Neural cell (in vitro differentiated cells): ENCODE results near the gene SEPTIN5. TPM values are rescaled to one million over a fixed set of nuclear protein-coding genes. Genes with fewer than 3 reads are reported as not detected.

Source experiments
- H2AFZ ChIP-seq: fragments of 200-600, 300-800 bp; sonication (generic), shearing (Covaris generic); 2 replicates; pipeline ENCODE4 v1.6.0; 2014; ENCODE audit warnings: low read depth, mild to moderate bottlenecking, antibody characterized with exemption, low read length, moderate library complexity
- H3F3A ChIP-seq: fragments of 200-600 bp; shearing (Covaris generic); 2 replicates; pipeline ENCODE4 v1.6.1; 2016; ENCODE audit warnings: mild to moderate bottlenecking, moderate library complexity, mixed read lengths, antibody characterized with exemption, low read length; ENCODE audit not compliant: insufficient read depth, poor library complexity, severe bottlenecking
- H3K27ac ChIP-seq: fragments of 200-600, 300-800 bp; sonication (generic), shearing (Covaris generic); 2 replicates; pipeline ENCODE4 v1.5.1; 2014; ENCODE audit warnings: mild to moderate bottlenecking, low read length, moderate library complexity
- H3K27me3 ChIP-seq: fragments of 300-800, 200-600 bp; sonication (generic), shearing (Covaris generic); 2 replicates; pipeline ENCODE4 v1.6.0; 2014; ENCODE audit warnings: mild to moderate bottlenecking, low read depth, low read length, moderate library complexity; ENCODE audit not compliant: insufficient read depth
- H3K36me3 ChIP-seq: fragments of 300-800, 200-600 bp; sonication (generic), shearing (Covaris generic); 2 replicates; pipeline ENCODE4 v1.5.1; 2014; ENCODE audit warnings: mild to moderate bottlenecking, antibody characterized with exemption, low read length, moderate library complexity; ENCODE audit not compliant: insufficient read depth
- H3K4me2 ChIP-seq: fragments of 300-800, 200-600 bp; sonication (generic), shearing (Covaris generic); 2 replicates; pipeline ENCODE4 v1.6.0; 2014; ENCODE audit warnings: mild to moderate bottlenecking, low read length
- H3K4me3 ChIP-seq: fragments of 300-800, 200-600 bp; sonication (generic), shearing (Covaris generic); 2 replicates; pipeline ENCODE4 v1.5.1; 2014; ENCODE audit warnings: mild to moderate bottlenecking, low read length, moderate library complexity
- H3K79me2 ChIP-seq: fragments of 200-600 bp; shearing (Covaris generic); replicated peaks from 2 replicates; pipeline ENCODE4 v1.6.0; 2014; ENCODE audit warnings: mild to moderate bottlenecking, low read length, moderate library complexity; ENCODE audit not compliant: insufficient read depth
- H3K9ac ChIP-seq: fragments of 300-800, 200-600 bp; sonication (generic), shearing (Covaris generic); 2 replicates; pipeline ENCODE4 v1.6.1; 2016; ENCODE audit warnings: mild to moderate bottlenecking, low read length, mixed read lengths
- H3K9me2 ChIP-seq: fragments of 200-600 bp; shearing (Covaris generic); 2 replicates; pipeline ENCODE4 v1.6.1; 2016; ENCODE audit warnings: mild to moderate bottlenecking, low read length, mixed read lengths; ENCODE audit not compliant: insufficient read depth
- H3K9me3 ChIP-seq: fragments of 200-600, 300-800 bp; sonication (generic), shearing (Covaris generic); 2 replicates; pipeline ENCODE4 v1.6.1; 2016; ENCODE audit warnings: mild to moderate bottlenecking, mixed run types, low read length, moderate library complexity, mixed read lengths
- H4K20me1 ChIP-seq: fragments of 200-600 bp; shearing (Covaris generic); 2 replicates; pipeline ENCODE4 v1.6.1; 2016; ENCODE audit warnings: mild to moderate bottlenecking, mixed run types; ENCODE audit not compliant: insufficient read depth
- CTCF ChIP-seq: fragments of 450-650 bp; IDR thresholded peaks from 2 replicates; pipeline ENCODE4 v1.5.1; 2014; ENCODE audit warnings: antibody characterized with exemption, mild to moderate bottlenecking, moderate library complexity; ENCODE audit not compliant: poor library complexity, severe bottlenecking
- EP300 ChIP-seq: fragments of 450-650 bp; conservative IDR thresholded peaks from 2 replicates; pipeline ENCODE4 v1.6.1; 2014; ENCODE audit warnings: antibody characterized with exemption, mild to moderate bottlenecking, moderate library complexity; ENCODE audit not compliant: poor library complexity, severe bottlenecking
- EZH2 ChIP-seq: fragments of 200-600, 300-800 bp; shearing (Covaris generic), sonication (generic); IDR thresholded peaks from 2 replicates; pipeline ENCODE4 v1.6.1; 2014; ENCODE audit warnings: antibody characterized with exemption, low read length, borderline replicate concordance, mild to moderate bottlenecking; ENCODE audit not compliant: insufficient read depth, poor library complexity, severe bottlenecking
- MXI1 ChIP-seq: fragments of 450-650 bp; conservative IDR thresholded peaks from 2 replicates; pipeline ENCODE4 v1.6.1; 2014; ENCODE audit warnings: antibody characterized with exemption, mild to moderate bottlenecking; ENCODE audit not compliant: poor library complexity, severe bottlenecking
- POLR2AphosphoS5 ChIP-seq: IDR thresholded peaks from 2 replicates; pipeline ENCODE4 v1.6.1; 2012
- RAD21 ChIP-seq: fragments of 450-650 bp; conservative IDR thresholded peaks from 2 replicates; pipeline ENCODE4 v1.6.1; 2014; ENCODE audit warnings: antibody characterized with exemption, mild to moderate bottlenecking, moderate library complexity
- REST ChIP-seq: IDR thresholded peaks from 2 replicates; pipeline ENCODE4 v1.6.1; 2012; ENCODE audit warnings: borderline replicate concordance
- SMC3 ChIP-seq: fragments of 450-650 bp; conservative IDR thresholded peaks from 2 replicates; pipeline ENCODE4 v1.6.1; 2014; ENCODE audit warnings: antibody characterized with exemption, mild to moderate bottlenecking, moderate library complexity; ENCODE audit not compliant: poor library complexity
- TAF1 ChIP-seq: IDR thresholded peaks from 2 replicates; pipeline ENCODE4 v1.6.1; 2012; ENCODE audit warnings: low read depth
- polyA plus RNA-seq: library from polyadenylated mRNA; depleted of rRNA; stranded (reverse); fragments of >200 nt; gene quantifications from 2 replicates; pipeline ENCODE4 v1.2.3, GENCODE V29; 2014

SEPTIN5 gene
- polyA plus RNA-seq, 1 donor from 2014 or later, result 166 TPM

GRCh38 chr22:19665784-19666672 lies 48.3 kb upstream of the SEPTIN5 start:
- Histone ChIP-seq H3K36me3 (no peaks in the 10 kb centered on the region), H3K4me3 (no peak overlapping the region), H3K4me2 (no peak overlapping the region), H3K27me3 (no peaks in the 10 kb centered on the region), H3F3A (no peaks in the 10 kb centered on the region), H4K20me1 (no peaks in the 10 kb centered on the region), H3K9me3 (no peaks in the 10 kb centered on the region), H3K9ac (no peak overlapping the region), H2AFZ (no peak overlapping the region), H3K9me2 (no peaks in the 10 kb centered on the region), H3K79me2 (no peaks in the 10 kb centered on the region), H3K27ac (no peak overlapping the region)
- TF ChIP-seq TAF1 (no peak), EZH2 (no peak), POLR2AphosphoS5 (no peak), RAD21 (no peak), SMC3 (no peak), CTCF (no peak), MXI1 (no peak), REST (no peak), EP300 (no peak)

GRCh38 chr22:19666673-19667593 lies 47.4 kb upstream of the SEPTIN5 start:
- no peak overlapping the region for H3K27ac ChIP-seq
- TF ChIP-seq REST (no peak), CTCF (no peak), EP300 (no peak), RAD21 (no peak), EZH2 (no peak), POLR2AphosphoS5 (no peak), TAF1 (no peak), MXI1 (no peak), SMC3 (no peak)
- H3K9ac ChIP-seq, result no peak overlapping the region
- H3K27me3 ChIP-seq, result no peaks in the 10 kb centered on the region
- no peaks in the 10 kb centered on the region for H3K36me3 ChIP-seq
- H3K4me2 ChIP-seq, result no peak overlapping the region
- H3K79me2 ChIP-seq, result no peaks in the 10 kb centered on the region
- no peak overlapping the region for H3K4me3 ChIP-seq
- no peaks in the 10 kb centered on the region for H3K9me3 ChIP-seq
- no peak overlapping the region for H2AFZ ChIP-seq
- no peaks in the 10 kb centered on the region for H3F3A ChIP-seq
- H4K20me1 ChIP-seq, result no peaks in the 10 kb centered on the region
- H3K9me2 ChIP-seq, result no peaks in the 10 kb centered on the region
